Esophagus muscularis mucosa (tissue), 4 donors: Measurements from ENCODE around the gene RARS1.

ENCODE experiments used
- CTCF ChIP-seq, 3 experiments: fragments of 200-600 bp in 2 of 3; fragments of 450-650 bp in 1 of 3; sonication (generic) in 2 of 3; IDR thresholded peaks; one replicate each; pipeline ENCODE4 v1.5.1; 2017 to 2019; ENCODE audit warnings: antibody characterized with exemption in 3 of 3, mild to moderate bottlenecking in 2 of 3, moderate library complexity in 1 of 3
- EP300 ChIP-seq: sonication (generic); formaldehyde crosslinking; IDR thresholded peaks from one replicate; pipeline ENCODE4 v1.6.1; 2017; ENCODE audit warnings: antibody characterized with exemption
- POLR2A ChIP-seq: fragments of 450-650 bp; IDR thresholded peaks from one replicate; pipeline ENCODE4 v1.6.1; 2017; ENCODE audit warnings: antibody characterized with exemption, moderate library complexity, mild to moderate bottlenecking, low read depth
- POLR2AphosphoS5 ChIP-seq, 2 donors: sonication (generic); formaldehyde crosslinking; IDR thresholded peaks; one replicate each; pipeline ENCODE4 v1.6.1; 2017; ENCODE audit warnings: antibody characterized with exemption in 2 of 2

- TF ChIP-seq CTCF (IDR thresholded peaks at IDR 0.05) (no peak), POLR2A (no peak), POLR2AphosphoS5 (IDR thresholded peaks at IDR 0.05) (no peak), EP300 (no peak)
Measured at GRCh38 chr5:168568738-168569137, 82.5 kb downstream of the RARS1 start.
